Measurements from ENCODE around the gene DEPP1.

The DEPP1 gene

GRCh38 chr10:45001381-45002148 lies 23.0 kb upstream of the DEPP1 start:
- H3K9ac ChIP-seq (ENCODE audit: low read length in 5 of 5) = peak overlapping the region; percentile 84 to 96 (median 92)
- H3K27ac ChIP-seq (ENCODE audit: low read depth, low read length) = peak overlapping the region; percentile 99
- H3K27me3 ChIP-seq (ENCODE audit: control insufficient read depth in 5 of 5, insufficient read depth in 4 of 5, low read length in 5 of 5) = no peaks in the 10 kb centered on the region
- peaks cover 16 to 67% (median 64%) of the 10 kb centered on the region in 5 donors for H3K4me1 ChIP-seq (ENCODE audit: control insufficient read depth in 5 of 5, insufficient read depth in 5 of 5, low read length in 5 of 5)
- H3K4me3 ChIP-seq (ENCODE audit: low read depth in 1 of 5, low read length in 5 of 5) = peak overlapping the region; percentile 72 to 93 (median 84)
- peaks cover 0 to 4% (median 0%) of the 10 kb centered on the region in 5 donors for H3K9me3 ChIP-seq (ENCODE audit: control insufficient read depth in 5 of 5, low read length in 5 of 5)
- peaks cover 6 to 21% (median 16%) of the 10 kb centered on the region in 5 donors for H3K36me3 ChIP-seq (ENCODE audit: control insufficient read depth in 5 of 5, insufficient read depth in 5 of 5, low read length in 5 of 5)

GRCh38 chr10:45000752-45001380 lies 22.3 kb upstream of the DEPP1 start, which contains the start of gene ZNF22:
ZNF22 (plus strand) TSS chr10:45000923; CDS start chr10:45003369, 2,446 bp downstream.
- peaks cover 6 to 21% (median 16%) of the 10 kb centered on the region in 5 donors for H3K36me3 ChIP-seq (ENCODE audit: control insufficient read depth in 5 of 5, insufficient read depth in 5 of 5, low read length in 5 of 5)
- H3K9ac ChIP-seq (ENCODE audit: low read length in 5 of 5) = peak within 1 kb of the TSS; percentile 84 to 96 (median 92)
- H3K27me3 ChIP-seq (ENCODE audit: control insufficient read depth in 5 of 5, insufficient read depth in 4 of 5, low read length in 5 of 5) = no peaks in the 10 kb centered on the region
- H3K4me1 ChIP-seq (ENCODE audit: control insufficient read depth in 5 of 5, insufficient read depth in 5 of 5, low read length in 5 of 5) = peaks cover 23 to 72% (median 71%) of the 10 kb centered on the region in 5 donors
- H3K9me3 ChIP-seq (ENCODE audit: control insufficient read depth in 5 of 5, low read length in 5 of 5) = peaks cover 0 to 4% (median 0%) of the 10 kb centered on the region in 5 donors
- peak within 1 kb of the TSS; percentile 72 to 93 (median 84) for H3K4me3 ChIP-seq (ENCODE audit: low read depth in 1 of 5, low read length in 5 of 5)
- H3K27ac ChIP-seq (ENCODE audit: low read depth, low read length) = peak within 1 kb of the TSS; percentile 99

GRCh38 chr10:45000138-45000751 lies 21.6 kb upstream of the DEPP1 start:
- H3K36me3 ChIP-seq (ENCODE audit: control insufficient read depth in 5 of 5, insufficient read depth in 5 of 5, low read length in 5 of 5) = peaks cover 6 to 17% (median 15%) of the 10 kb centered on the region in 5 donors
- H3K4me1 ChIP-seq (ENCODE audit: control insufficient read depth in 5 of 5, insufficient read depth in 5 of 5, low read length in 5 of 5) = peaks cover 25 to 75% (median 74%) of the 10 kb centered on the region in 5 donors
- H3K27me3 ChIP-seq (ENCODE audit: control insufficient read depth in 5 of 5, insufficient read depth in 4 of 5, low read length in 5 of 5) = no peaks in the 10 kb centered on the region
- H3K4me3 ChIP-seq (ENCODE audit: low read depth in 1 of 5, low read length in 5 of 5) = peak overlapping the region; percentile 62 to 93 (median 74)
- peak overlapping the region; percentile 99 for H3K27ac ChIP-seq (ENCODE audit: low read depth, low read length)
- peaks cover 0 to 4% (median 0%) of the 10 kb centered on the region in 5 donors for H3K9me3 ChIP-seq (ENCODE audit: control insufficient read depth in 5 of 5, low read length in 5 of 5)
- H3K9ac ChIP-seq (ENCODE audit: low read length in 5 of 5) = peak overlapping the region; percentile 80 to 93 (median 86)

- Histone ChIP-seq H3K9ac (ENCODE audit: low read length in 5 of 5) (no peak overlapping the region), H3K27ac (ENCODE audit: low read depth, low read length) (peak overlapping the region; percentile 99), H3K4me3 (ENCODE audit: low read depth in 1 of 5, low read length in 5 of 5) (no peak overlapping the region), H3K27me3 (ENCODE audit: control insufficient read depth in 5 of 5, insufficient read depth in 4 of 5, low read length in 5 of 5) (no peaks in the 10 kb centered on the region), H3K4me1 (ENCODE audit: control insufficient read depth in 5 of 5, insufficient read depth in 5 of 5, low read length in 5 of 5) (peaks cover 39 to 94% (median 89%) of the 10 kb centered on the region in 5 donors), H3K9me3 (ENCODE audit: control insufficient read depth in 5 of 5, low read length in 5 of 5) (no peaks in the 10 kb centered on the region), H3K36me3 (ENCODE audit: control insufficient read depth in 5 of 5, insufficient read depth in 5 of 5, low read length in 5 of 5) (peaks cover 0 to 8% (median 6%) of the 10 kb centered on the region in 5 donors)
These were observed 19.6 kb upstream of the DEPP1 start for GRCh38 chr10:44998146-44998631.

GRCh38 chr10:44997105-44997748 lies 18.6 kb upstream of the DEPP1 start:
- peaks cover 41 to 98% (median 94%) of the 10 kb centered on the region in 5 donors for H3K4me1 ChIP-seq (ENCODE audit: control insufficient read depth in 5 of 5, insufficient read depth in 5 of 5, low read length in 5 of 5)
- H3K9ac ChIP-seq (ENCODE audit: low read length in 5 of 5) = peak overlapping the region in 4 of 5 donors; percentile 29 to 73 (median 56)
- peak overlapping the region; percentile 99 for H3K27ac ChIP-seq (ENCODE audit: low read depth, low read length)
- H3K27me3 ChIP-seq (ENCODE audit: control insufficient read depth in 5 of 5, insufficient read depth in 4 of 5, low read length in 5 of 5) = no peaks in the 10 kb centered on the region
- H3K4me3 ChIP-seq (ENCODE audit: low read depth in 1 of 5, low read length in 5 of 5) = peak overlapping the region in 1 of 5 donors; percentile 3
- H3K36me3 ChIP-seq (ENCODE audit: control insufficient read depth in 5 of 5, insufficient read depth in 5 of 5, low read length in 5 of 5) = peaks cover 0 to 17% (median 13%) of the 10 kb centered on the region in 5 donors
- no peaks in the 10 kb centered on the region for H3K9me3 ChIP-seq (ENCODE audit: control insufficient read depth in 5 of 5, low read length in 5 of 5)

GRCh38 chr10:44995914-44996669 lies 17.5 kb upstream of the DEPP1 start:
- peak overlapping the region in 4 of 5 donors; percentile 29 to 73 (median 56) for H3K9ac ChIP-seq (ENCODE audit: low read length in 5 of 5)
- H3K4me1 ChIP-seq (ENCODE audit: control insufficient read depth in 5 of 5, insufficient read depth in 5 of 5, low read length in 5 of 5) = peaks cover 48 to 98% (median 94%) of the 10 kb centered on the region in 5 donors
- peaks cover 0 to 29% (median 23%) of the 10 kb centered on the region in 5 donors for H3K36me3 ChIP-seq (ENCODE audit: control insufficient read depth in 5 of 5, insufficient read depth in 5 of 5, low read length in 5 of 5)
- no peaks in the 10 kb centered on the region for H3K9me3 ChIP-seq (ENCODE audit: control insufficient read depth in 5 of 5, low read length in 5 of 5)
- H3K27ac ChIP-seq (ENCODE audit: low read depth, low read length) = peak overlapping the region; percentile 99
- peak overlapping the region in 3 of 5 donors; percentile 3 to 37 (median 19) for H3K4me3 ChIP-seq (ENCODE audit: low read depth in 1 of 5, low read length in 5 of 5)
- H3K27me3 ChIP-seq (ENCODE audit: control insufficient read depth in 5 of 5, insufficient read depth in 4 of 5, low read length in 5 of 5) = no peaks in the 10 kb centered on the region

GRCh38 chr10:44995581-44995913 lies 16.9 kb upstream of the DEPP1 start:
- no peaks in the 10 kb centered on the region for H3K27me3 ChIP-seq (ENCODE audit: control insufficient read depth in 5 of 5, insufficient read depth in 4 of 5, low read length in 5 of 5)
- H3K9me3 ChIP-seq (ENCODE audit: control insufficient read depth in 5 of 5, low read length in 5 of 5) = no peaks in the 10 kb centered on the region
- peaks cover 48 to 100% (median 97%) of the 10 kb centered on the region in 5 donors for H3K4me1 ChIP-seq (ENCODE audit: control insufficient read depth in 5 of 5, insufficient read depth in 5 of 5, low read length in 5 of 5)
- H3K36me3 ChIP-seq (ENCODE audit: control insufficient read depth in 5 of 5, insufficient read depth in 5 of 5, low read length in 5 of 5) = peaks cover 0 to 33% (median 23%) of the 10 kb centered on the region in 5 donors
- H3K9ac ChIP-seq (ENCODE audit: low read length in 5 of 5) = peak overlapping the region in 3 of 5 donors; percentile 66 to 73 (median 72)
- peak overlapping the region; percentile 99 for H3K27ac ChIP-seq (ENCODE audit: low read depth, low read length)
- peak overlapping the region in 1 of 5 donors; percentile 37 for H3K4me3 ChIP-seq (ENCODE audit: low read depth in 1 of 5, low read length in 5 of 5)

- H3K9me3 ChIP-seq (ENCODE audit: control insufficient read depth in 5 of 5, low read length in 5 of 5) = no peaks in the 10 kb centered on the region
- H3K27me3 ChIP-seq (ENCODE audit: control insufficient read depth in 5 of 5, insufficient read depth in 4 of 5, low read length in 5 of 5) = no peaks in the 10 kb centered on the region
- peak overlapping the region in 1 of 5 donors; percentile 19 for H3K4me3 ChIP-seq (ENCODE audit: low read depth in 1 of 5, low read length in 5 of 5)
- peaks cover 0 to 39% (median 25%) of the 10 kb centered on the region in 5 donors for H3K36me3 ChIP-seq (ENCODE audit: control insufficient read depth in 5 of 5, insufficient read depth in 5 of 5, low read length in 5 of 5)
- peak overlapping the region in 4 of 5 donors; percentile 1 to 72 (median 18) for H3K9ac ChIP-seq (ENCODE audit: low read length in 5 of 5)
- H3K27ac ChIP-seq (ENCODE audit: low read depth, low read length) = peak overlapping the region; percentile 99
- H3K4me1 ChIP-seq (ENCODE audit: control insufficient read depth in 5 of 5, insufficient read depth in 5 of 5, low read length in 5 of 5) = peaks cover 46 to 100% (median 93%) of the 10 kb centered on the region in 5 donors
These were observed 16.3 kb upstream of the DEPP1 start for GRCh38 chr10:44994752-44995530.

Data from subcutaneous abdominal adipose tissue (tissue), 5 donors.